Testis (tissue), 2 donors: ENCODE measurements around the gene GPR89A.
"Not testable (repeated sequence)": the region's sequence is repeated elsewhere in the genome, so short reads cannot be mapped to it uniquely, and the experiment has no call there.

Source experiments
- CTCF ChIP-seq, 3 experiments: fragments of 450-650 bp in 2 of 3; fragments of 200-600 bp in 1 of 3; sonication (generic) in 1 of 3; IDR thresholded peaks; one replicate each; pipeline ENCODE4 v1.5.1; 2016 to 2019; ENCODE audit warnings: antibody characterized with exemption in 3 of 3, mild to moderate bottlenecking in 2 of 3, moderate library complexity in 1 of 3
- POLR2A ChIP-seq: fragments of 450-650 bp; IDR thresholded peaks from one replicate; pipeline ENCODE4 v1.6.1; 2017; ENCODE audit warnings: antibody characterized with exemption, mild to moderate bottlenecking, moderate library complexity

GRCh38 chr1:145586820-145587219 is 21.0 kb upstream of the GPR89A start:
- not testable (repeated sequence) for TF ChIP-seq CTCF (IDR thresholded peaks at IDR 0.05); POLR2A
